H1 (cell line): Measurements from ENCODE around the gene RAD51B. TPM values are rescaled to one million over a fixed set of nuclear protein-coding genes. Genes with fewer than 3 reads are reported as not detected.

Experiments used
- EGR1 ChIP-seq: IDR thresholded peaks from 2 replicates; pipeline ENCODE4 v1.6.1; 2011; ENCODE audit warnings: low read depth, low read length, borderline replicate concordance
- GABPA ChIP-seq: IDR thresholded peaks from 2 replicates; pipeline ENCODE4 v1.6.1; 2011; ENCODE audit warnings: mild to moderate bottlenecking, low read length, moderate library complexity, borderline replicate concordance; ENCODE audit not compliant: insufficient read depth
- GTF2F1 ChIP-seq: IDR thresholded peaks from 2 replicates; pipeline ENCODE4 v1.6.1; 2012; ENCODE audit warnings: low read depth, low read length, improper control_type of control experiment, borderline replicate concordance
- MAFK ChIP-seq: IDR thresholded peaks from 2 replicates; pipeline ENCODE4 v1.6.1; 2012; ENCODE audit warnings: low read depth, mild to moderate bottlenecking, improper control_type of control experiment, low read length
- POLR2A ChIP-seq, 2 experiments: IDR thresholded peaks; 1 replicate in 1 of 2; 2 replicates in 1 of 2; pipeline ENCODE4 v1.6.1; 2011; ENCODE audit warnings: low read depth in 2 of 2, low read length in 2 of 2, mild to moderate bottlenecking in 2 of 2; ENCODE audit errors: control extremely low read depth in 1 of 2
- TEAD4 ChIP-seq: IDR thresholded peaks from 2 replicates; pipeline ENCODE4 v1.6.1; 2012; ENCODE audit warnings: low read depth, low read length, inconsistent platforms, mixed read lengths
- polyA plus RNA-seq, 7 experiments: library from polyadenylated mRNA; depleted of rRNA in 3 of 7; stranded (reverse) in 5 of 7; unstranded in 2 of 7; fragments of >200 nt in 5 of 7; fragments of 200-250 nt in 2 of 7; gene quantifications; 1 replicate in 5 of 7; 2 replicates in 1 of 7; 4 replicates in 1 of 7; pipeline versions ENCODE4 v1.2.1 to v1.2.3, GENCODE V29; 2011 to 2013; ENCODE audit warnings: missing spikeins in 2 of 7, mixed read lengths in 2 of 7
- total RNA-seq: library from RNA; stranded (reverse); fragmentation: NEBNext Ultra II Directional; extraction: Animal tissue kit (Norgen Biotek cat#: 25700); gene quantifications from 2 replicates; pipeline ENCODE4 v1.2.1, GENCODE V29; 2021

Gene RAD51B
- total and polyA plus RNA-seq, 2 of the 8 experiments (the other 6 are each of a cell fraction or from before 2014, with no cell fraction given): 3.9 to 14.9 TPM

- TF ChIP-seq GTF2F1 (no peak), TEAD4 (no peak), EGR1 (no peak), POLR2A (IDR thresholded peaks at IDR 0.05; ENCODE audit: control extremely low read depth in 1 of 2, low read depth in 2 of 2, low read length in 2 of 2) (no peak), GABPA (no peak), MAFK (no peak)
Observed at GRCh38 chr14:68680541-68681051, 861.0 kb downstream of the RAD51B start (continued).
